Measurements from ENCODE around the gene PCSK9. TPM values are rescaled to one million over a fixed set of nuclear protein-coding genes. Genes with fewer than 3 reads are reported as not detected.

PCSK9 gene
- total and polyA plus RNA-seq, 2 donors, result 0.05 to 0.09 TPM

GRCh38 chr1:55067022-55067778, 27.9 kb downstream of the PCSK9 start:
- peaks cover 0 to 12% of the 10 kb centered on the region in 2 donors for H3K4me1 ChIP-seq (ENCODE audit: control insufficient read depth in 2 of 2, insufficient read depth in 2 of 2, low read length in 2 of 2)
- H3K9me3 ChIP-seq (ENCODE audit: control insufficient read depth in 2 of 2, insufficient read depth in 1 of 2, low read length in 1 of 2), result no peaks in the 10 kb centered on the region
- no peaks in the 10 kb centered on the region for H3K27me3 ChIP-seq (ENCODE audit: control insufficient read depth in 2 of 2, insufficient read depth in 1 of 2, low read length in 1 of 2)
- no peak overlapping the region for H3K4me3 ChIP-seq (ENCODE audit: low read length in 2 of 2)
- no peak overlapping the region for H3K27ac ChIP-seq (ENCODE audit: low read depth in 1 of 2, low read length in 1 of 2)
- peaks cover 45 to 53% of the 10 kb centered on the region in 2 donors for H3K36me3 ChIP-seq (ENCODE audit: control insufficient read depth in 2 of 2, insufficient read depth in 2 of 2, low read length in 1 of 2)
- WGBS, result 97% methylated on average over 17 of the region's 17 CpGs
- DNase-seq (ENCODE audit: low read depth in 6 of 9, low spot score in 9 of 9), result no peak

- no peak for DNase-seq (ENCODE audit: low read depth in 6 of 9, low spot score in 9 of 9)
- H3K27ac ChIP-seq (ENCODE audit: low read depth in 1 of 2, low read length in 1 of 2), result no peak overlapping the region
- 93% methylated on average over 1 of the region's 1 CpG for WGBS
- H3K4me1 ChIP-seq (ENCODE audit: control insufficient read depth in 2 of 2, insufficient read depth in 2 of 2, low read length in 2 of 2), result peaks cover 0 to 12% of the 10 kb centered on the region in 2 donors
- H3K27me3 ChIP-seq (ENCODE audit: control insufficient read depth in 2 of 2, insufficient read depth in 1 of 2, low read length in 1 of 2), result no peaks in the 10 kb centered on the region
- H3K9me3 ChIP-seq (ENCODE audit: control insufficient read depth in 2 of 2, insufficient read depth in 1 of 2, low read length in 1 of 2), result no peaks in the 10 kb centered on the region
- H3K4me3 ChIP-seq (ENCODE audit: low read length in 2 of 2), result no peak overlapping the region
- H3K36me3 ChIP-seq (ENCODE audit: control insufficient read depth in 2 of 2, insufficient read depth in 2 of 2, low read length in 1 of 2), result peaks cover 48 to 60% of the 10 kb centered on the region in 2 donors
Observed at GRCh38 chr1:55067914-55068313, 28.6 kb downstream of the PCSK9 start.

DNA sequence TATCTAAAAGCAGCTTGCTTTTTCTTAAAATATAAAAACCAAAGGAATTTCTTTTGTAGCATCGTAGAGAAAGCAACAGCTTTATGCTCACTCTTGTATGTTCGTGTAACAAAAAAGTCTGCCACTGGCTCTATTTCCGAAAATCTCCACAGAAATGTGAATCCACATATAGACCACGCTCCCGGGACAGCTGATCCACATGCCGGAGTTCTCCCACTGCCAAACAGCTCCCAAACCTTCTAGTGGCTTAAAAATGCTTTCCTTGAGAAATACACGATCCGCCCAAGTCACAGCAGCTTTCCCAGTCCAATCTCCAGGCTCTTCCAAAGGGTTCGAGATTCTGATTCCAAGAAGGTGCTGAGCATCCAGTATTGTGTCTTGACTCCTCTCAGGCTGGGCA, 29.3 kb downstream of the PCSK9 start:
- Histone ChIP-seq H3K9me3 (ENCODE audit: control insufficient read depth in 2 of 2, insufficient read depth in 1 of 2, low read length in 1 of 2) (no peaks in the 10 kb centered on the region), H3K36me3 (ENCODE audit: control insufficient read depth in 2 of 2, insufficient read depth in 2 of 2, low read length in 1 of 2) (peaks cover 55 to 66% of the 10 kb centered on the region in 2 donors), H3K27me3 (ENCODE audit: control insufficient read depth in 2 of 2, insufficient read depth in 1 of 2, low read length in 1 of 2) (no peaks in the 10 kb centered on the region), H3K27ac (ENCODE audit: low read depth in 1 of 2, low read length in 1 of 2) (no peak overlapping the region), H3K4me3 (ENCODE audit: low read length in 2 of 2) (no peak overlapping the region), H3K4me1 (ENCODE audit: control insufficient read depth in 2 of 2, insufficient read depth in 2 of 2, low read length in 2 of 2) (peaks cover 0 to 12% of the 10 kb centered on the region in 2 donors)
- DNase-seq (ENCODE audit: low read depth in 6 of 9, low spot score in 9 of 9), result no peak
- 98% methylated on average over 9 of the region's 9 CpGs for WGBS

GRCh38 chr1:55069280-55069679, 29.9 kb downstream of the PCSK9 start:
- Histone ChIP-seq H3K4me1 (ENCODE audit: control insufficient read depth in 2 of 2, insufficient read depth in 2 of 2, low read length in 2 of 2) (peaks cover 0 to 12% of the 10 kb centered on the region in 2 donors), H3K36me3 (ENCODE audit: control insufficient read depth in 2 of 2, insufficient read depth in 2 of 2, low read length in 1 of 2) (peaks cover 56 to 71% of the 10 kb centered on the region in 2 donors), H3K27ac (ENCODE audit: low read depth in 1 of 2, low read length in 1 of 2) (no peak overlapping the region), H3K4me3 (ENCODE audit: low read length in 2 of 2) (no peak overlapping the region), H3K27me3 (ENCODE audit: control insufficient read depth in 2 of 2, insufficient read depth in 1 of 2, low read length in 1 of 2) (no peaks in the 10 kb centered on the region), H3K9me3 (ENCODE audit: control insufficient read depth in 2 of 2, insufficient read depth in 1 of 2, low read length in 1 of 2) (no peaks in the 10 kb centered on the region)
- DNase-seq (ENCODE audit: low read depth in 6 of 9, low spot score in 9 of 9), result no peak
- 98% methylated on average over 7 of the region's 7 CpGs for WGBS

DNA sequence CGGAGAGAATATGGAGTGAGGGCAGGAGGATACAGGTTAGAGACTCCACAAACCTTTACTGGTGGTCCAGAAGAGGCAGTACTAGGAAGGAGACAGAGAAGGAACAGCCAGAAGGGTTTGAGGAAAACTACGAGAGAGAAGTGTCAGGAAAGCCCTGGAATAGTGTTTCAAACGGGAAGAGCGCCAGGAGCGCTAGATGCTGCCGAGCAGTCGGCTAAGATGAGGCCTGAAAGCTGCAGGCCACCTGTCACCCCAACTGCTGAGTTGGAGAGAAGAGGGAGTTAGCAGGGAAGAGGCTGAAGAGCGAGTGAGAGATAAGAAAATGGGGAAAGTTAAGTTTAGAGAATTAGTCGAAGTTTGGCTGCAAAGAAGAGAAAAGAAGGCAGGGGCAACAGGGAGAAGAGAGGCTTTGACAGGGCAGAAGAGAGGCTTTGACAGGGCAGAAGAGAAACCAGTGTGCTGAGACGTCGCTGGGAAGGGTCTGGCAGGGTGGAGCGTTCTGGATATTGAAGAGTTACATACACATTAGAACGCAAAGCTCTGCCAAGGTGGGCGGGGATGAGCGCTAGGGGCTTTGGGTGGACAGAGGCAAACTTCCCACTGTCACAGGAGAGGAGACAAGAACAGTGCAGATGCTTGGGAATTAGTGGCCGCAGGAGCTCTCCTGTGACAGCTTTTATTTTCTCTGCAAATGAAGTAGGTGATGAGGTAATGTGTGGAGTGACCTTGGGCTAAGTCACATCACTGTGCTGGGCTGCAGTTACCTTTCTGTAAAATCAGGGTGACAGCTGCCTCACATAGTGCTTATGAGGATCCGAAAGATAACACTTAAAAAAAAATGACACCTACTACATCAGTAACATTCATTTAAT, 31.2 kb downstream of the PCSK9 start:
- H3K4me3 ChIP-seq (ENCODE audit: low read length in 2 of 2), result no peak overlapping the region
- peaks cover 62 to 82% of the 10 kb centered on the region in 2 donors for H3K36me3 ChIP-seq (ENCODE audit: control insufficient read depth in 2 of 2, insufficient read depth in 2 of 2, low read length in 1 of 2)
- H3K9me3 ChIP-seq (ENCODE audit: control insufficient read depth in 2 of 2, insufficient read depth in 1 of 2, low read length in 1 of 2), result no peaks in the 10 kb centered on the region
- WGBS, result 95% methylated on average over 17 of the region's 17 CpGs
- peak overlapping the region in 1 of 2 donors; percentile 28 for H3K27ac ChIP-seq (ENCODE audit: low read depth in 1 of 2, low read length in 1 of 2)
- no peaks in the 10 kb centered on the region for H3K27me3 ChIP-seq (ENCODE audit: control insufficient read depth in 2 of 2, insufficient read depth in 1 of 2, low read length in 1 of 2)
- no peak for DNase-seq (ENCODE audit: low read depth in 6 of 9, low spot score in 9 of 9)
- peaks cover 0 to 12% of the 10 kb centered on the region in 2 donors for H3K4me1 ChIP-seq (ENCODE audit: control insufficient read depth in 2 of 2, insufficient read depth in 2 of 2, low read length in 2 of 2)

GRCh38 chr1:55071477-55071876, 32.1 kb downstream of the PCSK9 start:
- DNase-seq (ENCODE audit: low read depth in 6 of 9, low spot score in 9 of 9), result peak in 2 of 9 donors; percentile 15 to 23

DNA sequence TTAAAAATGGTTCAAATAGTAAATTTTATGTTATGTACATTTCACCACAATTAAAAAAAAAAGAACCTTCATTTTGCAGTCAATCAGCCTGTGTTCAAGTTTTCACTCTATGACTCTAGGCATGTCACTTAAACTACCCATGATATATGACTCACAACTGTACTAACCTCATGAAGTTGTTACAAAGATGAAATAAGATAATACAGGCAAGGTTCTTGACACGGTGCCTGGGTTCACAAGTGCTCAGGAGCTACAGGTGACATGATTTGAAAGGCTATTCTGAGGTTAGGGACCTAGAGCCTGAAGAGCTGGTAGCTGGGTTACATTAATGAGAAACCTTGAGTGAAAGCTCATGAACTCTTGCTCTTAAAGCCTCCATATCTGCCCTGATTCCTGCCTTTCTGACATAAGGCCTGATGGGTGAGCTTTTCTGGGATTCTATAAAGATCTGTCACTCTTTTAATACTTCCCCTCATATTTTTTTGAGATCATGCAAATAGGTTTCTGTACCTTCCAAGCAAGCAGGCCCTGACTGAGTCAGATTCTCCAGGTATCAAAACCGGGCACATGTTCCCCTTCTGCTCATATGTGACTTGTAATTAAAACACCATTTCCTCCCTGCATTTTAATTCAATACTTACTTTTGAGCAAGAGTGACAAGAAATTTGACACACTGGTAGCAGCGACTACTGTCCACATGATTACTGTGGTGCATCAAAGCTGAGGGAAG, 34.0 kb downstream of the PCSK9 start:
- Histone ChIP-seq H3K27me3 (ENCODE audit: control insufficient read depth in 2 of 2, insufficient read depth in 1 of 2, low read length in 1 of 2) (no peaks in the 10 kb centered on the region), H3K4me1 (ENCODE audit: control insufficient read depth in 2 of 2, insufficient read depth in 2 of 2, low read length in 2 of 2) (peaks cover 0 to 12% of the 10 kb centered on the region in 2 donors), H3K27ac (ENCODE audit: low read depth in 1 of 2, low read length in 1 of 2) (no peak overlapping the region), H3K4me3 (ENCODE audit: low read length in 2 of 2) (no peak overlapping the region), H3K36me3 (ENCODE audit: control insufficient read depth in 2 of 2, insufficient read depth in 2 of 2, low read length in 1 of 2) (peaks cover 65 to 91% of the 10 kb centered on the region in 2 donors), H3K9me3 (ENCODE audit: control insufficient read depth in 2 of 2, insufficient read depth in 1 of 2, low read length in 1 of 2) (no peaks in the 10 kb centered on the region)
- no peak for DNase-seq (ENCODE audit: low read depth in 6 of 9, low spot score in 9 of 9)
- WGBS, result 96% methylated on average over 3 of the region's 3 CpGs

More at GRCh38 chr1:55071477-55071876, 32.1 kb downstream of the PCSK9 start:
- Histone ChIP-seq H3K4me1 (ENCODE audit: control insufficient read depth in 2 of 2, insufficient read depth in 2 of 2, low read length in 2 of 2) (peaks cover 0 to 12% of the 10 kb centered on the region in 2 donors), H3K9me3 (ENCODE audit: control insufficient read depth in 2 of 2, insufficient read depth in 1 of 2, low read length in 1 of 2) (no peaks in the 10 kb centered on the region), H3K36me3 (ENCODE audit: control insufficient read depth in 2 of 2, insufficient read depth in 2 of 2, low read length in 1 of 2) (peaks cover 61 to 85% of the 10 kb centered on the region in 2 donors), H3K27ac (ENCODE audit: low read depth in 1 of 2, low read length in 1 of 2) (no peak overlapping the region), H3K4me3 (ENCODE audit: low read length in 2 of 2) (no peak overlapping the region), H3K27me3 (ENCODE audit: control insufficient read depth in 2 of 2, insufficient read depth in 1 of 2, low read length in 1 of 2) (no peaks in the 10 kb centered on the region)
- WGBS, result 83% methylated on average over 8 of the region's 8 CpGs

- WGBS, result over 99% methylated on average over 2 of the region's 2 CpGs
- Histone ChIP-seq H3K27me3 (ENCODE audit: control insufficient read depth in 2 of 2, insufficient read depth in 1 of 2, low read length in 1 of 2) (no peaks in the 10 kb centered on the region), H3K4me1 (ENCODE audit: control insufficient read depth in 2 of 2, insufficient read depth in 2 of 2, low read length in 2 of 2) (peaks cover 0 to 8% of the 10 kb centered on the region in 2 donors)
Observed at GRCh38 chr1:55074455-55074854, 35.1 kb downstream of the PCSK9 start.

More at GRCh38 chr1:55074455-55074854, 35.1 kb downstream of the PCSK9 start:
- Histone ChIP-seq H3K9me3 (ENCODE audit: control insufficient read depth in 2 of 2, insufficient read depth in 1 of 2, low read length in 1 of 2) (no peaks in the 10 kb centered on the region), H3K4me3 (ENCODE audit: low read length in 2 of 2) (no peak overlapping the region), H3K36me3 (ENCODE audit: control insufficient read depth in 2 of 2, insufficient read depth in 2 of 2, low read length in 1 of 2) (peaks cover 66 to 90% of the 10 kb centered on the region in 2 donors), H3K27ac (ENCODE audit: low read depth in 1 of 2, low read length in 1 of 2) (no peak overlapping the region)
- DNase-seq (ENCODE audit: low read depth in 6 of 9, low spot score in 9 of 9), result no peak

Measured in thymus (tissue), 11 donors.